ENCODE data around the gene CCDC142.

CCDC142 gene

DNA sequence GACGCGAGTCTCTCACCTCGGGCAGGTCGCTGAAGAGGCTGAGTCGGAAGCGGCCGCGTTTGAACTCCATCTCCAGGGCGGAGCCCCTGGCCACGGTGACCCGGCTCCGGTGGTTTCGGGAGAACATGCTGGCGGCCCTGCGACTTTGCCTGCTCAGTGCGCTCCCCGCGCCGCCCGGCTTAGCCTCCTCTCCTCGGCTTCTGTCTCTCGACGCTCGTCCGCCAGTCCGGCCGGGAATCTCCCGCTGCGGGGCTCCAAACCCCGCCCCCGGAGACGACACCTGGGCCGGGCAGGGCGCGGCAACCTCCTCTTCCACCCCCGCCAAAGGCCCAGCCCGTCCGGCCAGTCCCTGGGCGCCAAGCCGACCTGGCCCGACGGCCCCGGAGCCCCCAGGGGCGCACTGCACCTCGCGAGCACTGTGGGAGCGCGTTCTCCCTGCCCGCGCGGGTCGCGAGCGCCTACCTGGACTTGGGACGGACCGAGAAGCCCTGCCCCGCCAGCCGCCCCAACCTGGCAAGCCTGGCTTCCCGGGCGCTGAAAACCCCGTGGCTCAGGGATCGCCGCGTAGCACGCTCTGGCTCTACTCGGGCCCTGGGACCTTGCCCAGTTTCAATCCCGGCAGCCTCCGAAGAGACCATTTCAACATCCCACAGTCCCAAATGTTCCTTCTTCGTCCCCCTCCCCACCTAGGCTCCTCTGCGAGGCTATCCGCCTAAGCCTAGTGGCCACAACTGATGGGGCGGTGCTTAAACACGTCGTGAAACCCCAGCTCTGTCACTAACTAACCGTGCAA, 40.9 kb downstream of the CCDC142 start, which contains the start of gene RTKN:
RTKN (minus strand) TSS at position 248 of the 793 bp plus-strand sequence; CDS start at position 127, 121 bp downstream.
- no peak for DNase-seq

GRCh38 chr2:74441170-74441689, 41.6 kb downstream of the CCDC142 start:
- DNase-seq, result no peak

DNA sequence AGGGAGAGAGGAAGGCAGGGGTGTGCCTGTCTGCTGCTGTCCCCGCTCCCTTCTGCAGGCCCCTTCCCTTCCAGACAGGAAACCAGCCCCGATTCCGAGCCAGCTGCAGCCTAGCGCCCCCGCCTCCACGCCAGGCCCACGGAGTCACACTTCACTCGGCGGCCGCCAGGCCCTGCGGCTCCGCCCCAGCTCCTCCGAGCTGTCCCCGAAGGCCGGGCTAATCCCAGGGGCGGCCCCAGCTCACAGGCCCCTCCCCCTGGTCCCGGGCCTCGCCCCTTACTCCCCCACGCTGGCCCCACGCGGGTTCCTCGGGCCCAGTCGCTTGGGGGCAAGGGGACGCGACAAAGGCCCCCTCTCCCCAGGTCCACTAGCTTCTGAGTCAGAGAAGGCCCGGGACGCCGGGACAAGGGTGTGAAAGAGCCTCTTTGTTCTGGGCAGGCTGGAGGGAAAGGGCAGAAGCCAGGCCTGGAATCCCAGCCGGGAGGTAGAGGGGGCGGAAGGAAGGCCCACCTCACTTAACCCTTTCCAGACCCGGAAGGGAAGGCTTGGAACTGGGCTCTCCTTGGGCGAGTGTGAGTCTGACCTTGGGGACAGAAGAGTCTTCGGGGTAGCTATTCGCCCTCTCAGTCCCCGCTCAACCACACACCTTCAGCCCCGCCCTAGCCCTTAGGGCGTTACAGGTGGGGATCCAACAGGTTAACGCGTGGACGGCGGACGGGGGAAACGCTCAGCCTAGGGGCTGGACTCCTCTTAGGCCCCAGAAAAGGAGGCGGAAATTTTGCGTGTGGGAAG, 42.2 kb downstream of the CCDC142 start:
- peak in 1 of 4 experiments; percentile 18 for DNase-seq

DNA sequence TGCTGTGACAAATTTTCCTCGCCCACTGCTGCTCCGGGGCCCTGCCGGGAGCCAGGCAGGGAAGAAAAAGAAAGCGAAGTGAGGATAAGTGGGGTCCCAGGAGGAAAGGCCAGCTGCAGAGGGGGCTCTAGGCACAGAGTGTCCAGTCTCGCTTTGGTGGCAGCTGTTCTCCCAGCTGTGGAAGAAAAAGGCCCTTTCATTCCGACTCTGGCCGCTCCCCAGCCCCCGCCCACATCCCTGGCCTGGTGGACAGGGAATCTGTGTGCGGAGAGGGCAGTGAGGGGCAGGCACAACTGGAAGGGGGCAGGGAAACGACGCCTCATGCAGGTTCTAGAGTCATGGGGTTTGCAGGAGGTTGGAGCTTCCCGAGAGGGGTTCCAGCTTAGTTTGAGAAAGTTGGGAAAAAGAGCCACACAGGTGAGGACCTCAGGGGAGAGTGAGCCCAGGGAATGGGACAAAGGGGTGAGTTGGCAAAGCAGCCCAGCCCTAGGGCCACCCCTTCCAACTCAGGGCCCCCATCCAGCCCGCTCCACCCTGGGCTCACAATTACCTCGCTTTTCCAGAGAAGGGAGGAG, 42.9 kb downstream of the CCDC142 start:
- DNase-seq, result no peak

DNA sequence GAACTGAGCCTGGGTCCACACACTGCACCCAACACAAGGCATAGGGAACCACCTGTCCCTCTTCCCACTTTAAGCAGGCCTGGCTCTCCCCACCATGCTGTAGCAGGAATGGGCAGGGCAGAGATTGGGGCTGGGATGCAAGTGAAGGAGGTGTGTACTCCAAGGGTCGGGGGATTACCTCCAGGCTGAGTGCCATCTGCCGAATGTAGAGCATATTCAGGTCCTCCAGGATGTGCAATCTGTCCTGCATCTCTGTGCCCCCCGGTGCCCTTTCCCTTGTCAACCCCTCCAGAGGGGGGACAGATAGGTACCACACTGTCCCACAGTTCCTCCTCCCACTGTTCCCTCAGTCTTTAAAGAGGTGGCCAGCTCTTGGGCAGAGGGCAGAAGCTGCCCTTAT, 43.4 kb downstream of the CCDC142 start:
- no peak for DNase-seq

DNA sequence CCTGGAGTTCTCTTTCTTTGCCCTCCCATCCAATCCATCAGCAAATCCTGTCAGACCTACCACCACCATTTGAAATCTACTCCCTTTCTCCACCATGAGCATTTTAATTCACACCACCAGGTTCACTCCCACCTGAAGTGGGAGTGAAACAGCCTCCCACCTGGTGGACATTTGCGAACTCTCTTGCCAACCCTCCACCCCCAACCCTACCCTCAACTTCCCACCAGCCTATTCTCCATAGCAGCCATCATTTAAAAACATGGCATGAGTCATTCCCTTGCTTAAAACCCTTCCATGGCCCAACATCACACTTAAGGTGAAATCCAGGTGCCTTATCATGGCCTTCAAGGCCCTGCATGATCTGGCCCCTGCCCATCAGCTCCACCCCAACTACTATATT, 44.5 kb downstream of the CCDC142 start:
- DNase-seq, result no peak

- DNase-seq, result no peak
Measured at GRCh38 chr2:74436848-74437695, 45.7 kb downstream of the CCDC142 start.

GRCh38 chr2:74436111-74436805, 46.5 kb downstream of the CCDC142 start:
- no peak for DNase-seq

DNA sequence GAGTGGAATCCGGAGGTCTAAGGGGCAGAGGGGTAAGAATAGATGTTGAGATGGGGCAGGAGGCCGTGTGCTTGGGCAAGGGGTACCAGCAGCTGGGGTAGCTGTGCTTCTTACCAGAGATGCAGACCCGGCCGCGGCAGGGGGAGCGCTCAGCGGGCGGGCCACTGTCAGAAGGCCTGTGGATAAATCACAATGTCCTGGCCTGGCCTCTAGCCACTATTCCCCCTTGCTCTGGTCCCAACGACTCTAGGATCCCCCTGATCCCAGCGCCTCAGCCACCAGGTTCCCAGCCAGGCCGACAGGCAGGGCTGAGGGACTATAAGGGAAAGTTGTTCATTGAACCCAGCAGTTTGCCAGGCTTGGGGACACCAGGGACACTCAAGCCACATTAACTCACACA, 52.3 kb downstream of the CCDC142 start:
- no peak for DNase-seq

- DNase-seq, result no peak
Measured at GRCh38 chr2:74429487-74430451, 53.0 kb downstream of the CCDC142 start.

DNA sequence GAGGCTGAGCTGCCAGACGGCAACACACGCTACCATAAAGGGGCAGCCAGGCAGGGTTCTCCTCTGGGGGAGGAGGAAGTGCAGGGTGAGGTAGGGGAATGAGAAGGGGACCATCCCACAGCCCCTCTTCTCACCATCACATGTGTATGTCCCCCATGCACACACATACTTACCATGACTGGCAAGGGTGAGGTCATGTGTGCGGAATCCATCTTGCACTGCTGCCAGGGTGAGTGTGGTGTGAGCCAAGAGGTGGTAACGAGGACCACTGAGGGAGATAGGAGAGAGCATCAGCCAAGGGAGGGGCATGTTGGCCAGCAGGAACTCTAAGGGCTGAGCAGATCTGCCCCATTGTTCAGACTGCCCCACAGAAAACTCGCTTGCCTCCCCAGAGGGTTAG, 54.1 kb downstream of the CCDC142 start:
- DNase-seq, result no peak

DNA sequence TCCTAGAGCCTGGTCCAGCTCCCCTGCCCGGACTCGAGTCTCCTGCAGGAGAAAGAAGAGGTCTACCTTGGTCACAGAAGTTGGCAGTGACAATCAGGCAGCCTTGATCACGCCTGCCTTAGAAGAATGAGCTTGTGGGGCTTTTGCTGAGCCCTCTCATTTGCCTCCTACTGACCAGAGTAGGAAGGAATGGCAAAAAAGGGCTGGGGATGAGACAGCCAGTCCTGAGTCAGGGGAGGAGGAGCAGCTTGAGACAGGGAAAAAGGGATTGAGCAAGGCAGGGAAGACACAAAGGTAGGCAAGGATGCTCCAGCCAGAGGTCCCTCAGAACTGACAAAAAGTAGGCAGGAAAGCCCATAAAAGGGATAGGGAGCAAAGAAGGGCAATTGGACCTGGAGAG, 55.2 kb downstream of the CCDC142 start:
- DNase-seq, result no peak

- DNase-seq, result no peak
Measured at GRCh38 chr2:74426181-74426758, 56.5 kb downstream of the CCDC142 start.

GRCh38 chr2:74425523-74425922, 57.3 kb downstream of the CCDC142 start:
- DNase-seq, result no peak

GRCh38 chr2:74424995-74425406, 57.8 kb downstream of the CCDC142 start:
- DNase-seq, result no peak

DNA sequence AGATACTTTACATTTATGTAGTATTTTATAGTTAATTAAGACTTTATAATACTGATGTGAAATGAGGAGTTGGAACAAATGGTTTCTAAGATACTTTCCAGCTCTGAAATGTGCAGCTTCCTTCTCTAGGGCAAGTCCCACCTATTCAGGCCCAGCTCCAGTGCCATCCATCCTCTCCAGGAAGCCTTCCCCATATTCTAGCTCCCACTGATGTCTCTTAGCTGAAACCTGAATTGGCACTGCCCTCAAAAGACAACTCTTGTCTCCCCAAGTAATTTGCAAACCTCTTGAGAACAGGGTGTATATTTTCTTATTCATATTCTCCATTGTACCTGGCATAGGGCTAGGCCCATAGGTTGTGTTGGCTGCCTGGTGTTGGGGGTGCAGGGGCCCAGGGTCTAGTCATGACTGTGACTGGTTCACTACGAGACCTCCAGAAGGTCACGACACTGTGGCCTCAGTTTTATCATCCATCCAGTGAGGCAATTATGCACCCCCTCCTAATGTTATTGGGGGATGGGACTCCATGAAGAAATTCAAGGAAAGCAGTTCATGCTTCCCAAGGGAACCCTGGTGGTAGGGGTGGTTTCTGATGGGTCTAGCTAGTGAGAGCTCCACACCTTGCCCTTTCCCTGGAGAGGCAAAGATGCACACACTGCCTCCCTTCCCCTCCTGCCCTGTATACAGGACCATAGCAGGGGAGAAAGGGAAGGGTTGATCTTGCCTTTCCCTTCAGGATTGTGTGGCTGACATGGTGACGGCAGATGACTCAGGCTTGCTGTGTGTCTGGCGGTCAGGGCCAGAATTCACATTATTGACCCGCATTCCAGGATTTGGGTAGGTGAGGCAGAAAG, 58.4 kb downstream of the CCDC142 start:
- DNase-seq, result no peak

Measured in activated naive CD4-positive, alpha-beta T cell (primary cell).